Neuronal stem cell (in vitro differentiated cells): ENCODE data around the gene CD300LF.

Experiments
- DNase-seq: peaks from one replicate; pipeline ENCODE4 v3.0.0-alpha.2; 2013; ENCODE audit warnings: low spot score
- H2AFZ ChIP-seq: one replicate; pipeline ENCODE4 v1.6.1; 2013; ENCODE audit warnings: mild to moderate bottlenecking, low read length, inconsistent platforms
- H2AK5ac ChIP-seq: 2 replicates; pipeline ENCODE4 v1.6.1; 2013; ENCODE audit warnings: low read depth, mild to moderate bottlenecking, inconsistent platforms, low read length, moderate library complexity, mixed read lengths
- H2BK120ac ChIP-seq: 2 replicates; pipeline ENCODE4 v1.6.1; 2013; ENCODE audit warnings: low read depth, mild to moderate bottlenecking, inconsistent platforms, low read length, moderate library complexity, mixed read lengths
- H2BK12ac ChIP-seq: one replicate; pipeline ENCODE4 v1.6.1; 2013; ENCODE audit warnings: low read length, inconsistent platforms
- H2BK15ac ChIP-seq: 2 replicates; pipeline ENCODE4 v1.6.1; 2013; ENCODE audit warnings: mild to moderate bottlenecking, low read length, inconsistent platforms, mixed read lengths
- H2BK5ac ChIP-seq: one replicate; pipeline ENCODE4 v1.6.1; 2013; ENCODE audit warnings: inconsistent platforms, mild to moderate bottlenecking, low read length, moderate library complexity
- H3K14ac ChIP-seq: one replicate; pipeline ENCODE4 v1.6.1; 2013; ENCODE audit warnings: low read length, inconsistent platforms
- H3K18ac ChIP-seq: 2 replicates; pipeline ENCODE4 v1.6.1; 2013; ENCODE audit warnings: low read length, inconsistent platforms
- H3K23ac ChIP-seq: 2 replicates; pipeline ENCODE4 v1.6.1; 2013; ENCODE audit warnings: low read depth, mild to moderate bottlenecking, mixed read lengths, low read length, inconsistent platforms; ENCODE audit not compliant: poor library complexity
- H3K27ac ChIP-seq: replicated peaks from 3 replicates; pipeline ENCODE4 v1.5.1; 2013; ENCODE audit warnings: low read length, inconsistent platforms
- H3K27me3 ChIP-seq, 3 experiments: 2 replicates each; pipeline ENCODE4 v1.6.1; 2013; ENCODE audit warnings: low read length in 3 of 3, mild to moderate bottlenecking in 2 of 3, inconsistent platforms in 1 of 3, low read depth in 1 of 3, mixed read lengths in 1 of 3, moderate library complexity in 1 of 3; ENCODE audit not compliant: control insufficient read depth in 3 of 3, insufficient read depth in 3 of 3
- H3K36me3 ChIP-seq, 2 donors: replicated peaks in 1 of 2; 2 replicates each; pipeline ENCODE4 v1.6.1; 2013; ENCODE audit warnings: low read length in 2 of 2; ENCODE audit not compliant: control insufficient read depth in 2 of 2, insufficient read depth in 2 of 2
- H3K4ac ChIP-seq: 2 replicates; pipeline ENCODE4 v1.6.1; 2013; ENCODE audit warnings: inconsistent platforms, mild to moderate bottlenecking, low read length, moderate library complexity
- H3K4me1 ChIP-seq, 2 donors: 1 replicate in 1 of 2; 2 replicates in 1 of 2; pipeline ENCODE4 v1.6.1; 2013; ENCODE audit warnings: low read length in 2 of 2, low read depth in 1 of 2; ENCODE audit not compliant: control insufficient read depth in 2 of 2, insufficient read depth in 1 of 2
- H3K4me2 ChIP-seq: one replicate; pipeline ENCODE4 v1.6.1; 2013; ENCODE audit warnings: mild to moderate bottlenecking, low read length, inconsistent platforms; ENCODE audit not compliant: insufficient read depth, poor library complexity, severe bottlenecking
- H3K4me3 ChIP-seq, 2 donors: 2 replicates each; pipeline ENCODE4 v1.5.1; 2013; ENCODE audit warnings: low read length in 2 of 2, mild to moderate bottlenecking in 2 of 2, inconsistent platforms in 1 of 2, moderate library complexity in 1 of 2
- H3K79me1 ChIP-seq: one replicate; pipeline ENCODE4 v1.6.1; 2013; ENCODE audit warnings: low read depth, mild to moderate bottlenecking, inconsistent platforms, low read length, moderate library complexity
- H3K9ac ChIP-seq: one replicate; pipeline ENCODE4 v1.6.1; 2013; ENCODE audit warnings: mild to moderate bottlenecking, low read depth, low read length, inconsistent platforms; ENCODE audit not compliant: poor library complexity
- H3K9me3 ChIP-seq, 2 donors: replicated peaks in 1 of 2; 2 replicates each; pipeline versions ENCODE3 to v1.6.1; 2013; ENCODE audit warnings: low read length in 2 of 2, mild to moderate bottlenecking in 2 of 2, inconsistent platforms in 1 of 2, low read depth in 1 of 2, mixed read lengths in 1 of 2, moderate library complexity in 1 of 2; ENCODE audit not compliant: control insufficient read depth in 2 of 2, insufficient read depth in 1 of 2
- H4K8ac ChIP-seq: one replicate; pipeline ENCODE4 v1.6.1; 2013; ENCODE audit warnings: low read depth, mild to moderate bottlenecking, inconsistent platforms, low read length, moderate library complexity
- H4K91ac ChIP-seq: one replicate; pipeline ENCODE4 v1.6.1; 2013; ENCODE audit warnings: low read length, low read depth, mild to moderate bottlenecking, inconsistent platforms; ENCODE audit not compliant: poor library complexity
- WGBS, 2 donors: extraction: QIAGEN DNeasy Blood & Tissue Kit; methylation state at CpG; one replicate each; pipeline ENCODE4 v1.1.7; 2013; ENCODE audit warnings: missing lambda C conversion rate in 2 of 2, mixed read lengths in 1 of 2; ENCODE audit not compliant: insufficient read length in 2 of 2, insufficient replicate concordance in 1 of 2; ENCODE audit errors: extremely low coverage in 2 of 2; 5-methylcytosine and 5-hydroxymethylcytosine counted together

The CD300LF gene

GRCh38 chr17:74680213-74680612, 32.5 kb downstream of the CD300LF start:
- Histone ChIP-seq H2BK120ac (no peak overlapping the region), H3K27ac (no peak overlapping the region), H3K27me3 (peaks cover 0 to 28% (median 0%) of the 10 kb centered on the region in 3 experiments), H4K8ac (no peak overlapping the region), H2BK15ac (no peak overlapping the region), H3K9me3 (no peaks in the 10 kb centered on the region), H2BK12ac (no peak overlapping the region), H2BK5ac (no peak overlapping the region), H4K91ac (no peak overlapping the region), H3K23ac (no peak overlapping the region), H2AFZ (no peak overlapping the region), H2AK5ac (no peak overlapping the region), H3K4me3 (no peak overlapping the region), H3K36me3 (no peaks in the 10 kb centered on the region), H3K18ac (no peak overlapping the region), H3K4me1 (no peaks in the 10 kb centered on the region), H3K4ac (no peak overlapping the region), H3K79me1 (no peaks in the 10 kb centered on the region), H3K4me2 (no peak overlapping the region), H3K9ac (no peak overlapping the region), H3K14ac (no peak overlapping the region)
- DNase-seq: no peak
- WGBS, 2 donors: no CpG with 5 or more reads among the region's 2 CpGs

GRCh38 chr17:74679374-74679773, 33.3 kb downstream of the CD300LF start:
- H2AK5ac ChIP-seq: no peak overlapping the region
- no peak overlapping the region for H2BK12ac ChIP-seq
- no peaks in the 10 kb centered on the region for H3K36me3 ChIP-seq
- no peak overlapping the region for H3K9ac ChIP-seq
- no peak overlapping the region for H3K23ac ChIP-seq
- DNase-seq: no peak
- no peak overlapping the region for H3K4me2 ChIP-seq
- no peak overlapping the region for H2BK15ac ChIP-seq
- no peak overlapping the region for H3K14ac ChIP-seq
- no peaks in the 10 kb centered on the region for H3K79me1 ChIP-seq
- H3K18ac ChIP-seq: no peak overlapping the region
- H3K4me1 ChIP-seq: no peaks in the 10 kb centered on the region
- no peak overlapping the region for H4K91ac ChIP-seq
- no peak overlapping the region for H2AFZ ChIP-seq
- no peak overlapping the region for H3K4me3 ChIP-seq
- no peak overlapping the region for H3K27ac ChIP-seq
- H2BK5ac ChIP-seq: no peak overlapping the region
- peaks cover 0 to 28% (median 0%) of the 10 kb centered on the region in 3 experiments for H3K27me3 ChIP-seq
- H4K8ac ChIP-seq: no peak overlapping the region
- H3K9me3 ChIP-seq: no peaks in the 10 kb centered on the region
- H3K4ac ChIP-seq: no peak overlapping the region
- WGBS, 2 donors: no CpG with 5 or more reads among the region's 2 CpGs
- H2BK120ac ChIP-seq: no peak overlapping the region

GRCh38 chr17:74678541-74678940, 34.2 kb downstream of the CD300LF start:
- Histone ChIP-seq H3K4ac (no peak overlapping the region), H3K4me2 (no peak overlapping the region), H2AK5ac (no peak overlapping the region), H3K36me3 (no peaks in the 10 kb centered on the region), H3K9ac (peak overlapping the region; percentile 72), H3K9me3 (no peaks in the 10 kb centered on the region), H3K18ac (no peak overlapping the region), H3K23ac (no peak overlapping the region), H2BK5ac (no peak overlapping the region), H4K8ac (no peak overlapping the region), H3K79me1 (no peaks in the 10 kb centered on the region), H3K27me3 (peaks cover 0 to 28% (median 0%) of the 10 kb centered on the region in 3 experiments), H3K14ac (no peak overlapping the region), H3K4me3 (no peak overlapping the region), H4K91ac (no peak overlapping the region), H2BK15ac (no peak overlapping the region), H3K27ac (no peak overlapping the region), H2AFZ (no peak overlapping the region), H3K4me1 (no peaks in the 10 kb centered on the region), H2BK12ac (no peak overlapping the region), H2BK120ac (no peak overlapping the region)
- no peak for DNase-seq
- WGBS, 2 donors: no CpG with 5 or more reads among the region's 2 CpGs

- Histone ChIP-seq H4K8ac (no peak overlapping the region), H3K27ac (no peak overlapping the region), H2BK5ac (no peak overlapping the region), H3K9me3 (no peaks in the 10 kb centered on the region), H3K79me1 (no peaks in the 10 kb centered on the region), H3K27me3 (peaks cover 0 to 28% (median 2%) of the 10 kb centered on the region in 3 experiments), H3K23ac (no peak overlapping the region), H2BK15ac (no peak overlapping the region), H2BK120ac (no peak overlapping the region), H4K91ac (no peak overlapping the region), H3K4me2 (no peak overlapping the region), H2AFZ (no peak overlapping the region), H3K4ac (no peak overlapping the region), H2AK5ac (no peak overlapping the region), H3K14ac (no peak overlapping the region), H3K9ac (no peak overlapping the region), H3K36me3 (no peaks in the 10 kb centered on the region), H2BK12ac (no peak overlapping the region), H3K18ac (no peak overlapping the region), H3K4me3 (no peak overlapping the region), H3K4me1 (no peaks in the 10 kb centered on the region)
- WGBS, 2 donors: no CpG with 5 or more reads among the region's 9 CpGs
- DNase-seq: no peak
These were observed 34.9 kb downstream of the CD300LF start for GRCh38 chr17:74677558-74678466.
